DND-41 (cell line): ENCODE results near the gene UPK1B.

Experiments
- ATAC-seq: fragments of 200-7000 bp; cut with Tn5 transposase; 3 replicates; pipeline ENCODE4 v1.9.1; 2021; ENCODE audit warnings: low read depth; ENCODE audit not compliant: insufficient read depth
- DNase-seq: peaks from one replicate; pipeline ENCODE4 v3.0.0-alpha.2; 2020
- H2AFZ ChIP-seq: 2 replicates; pipeline ENCODE4 v1.6.0; 2012; ENCODE audit warnings: low read depth, low read length
- H3K27ac ChIP-seq: 2 replicates; pipeline ENCODE4 v1.5.1; 2012; ENCODE audit warnings: low read length, inconsistent platforms
- H3K27me3 ChIP-seq: fragments of 200-600 bp; sonication (generic); 2 replicates; pipeline ENCODE4 v1.6.0; 2012; ENCODE audit warnings: low read length, mild to moderate bottlenecking, inconsistent platforms; ENCODE audit not compliant: insufficient read depth, poor library complexity
- H3K36me3 ChIP-seq: 2 replicates; pipeline ENCODE4 v1.5.1; 2012; ENCODE audit warnings: low read length, inconsistent platforms; ENCODE audit not compliant: insufficient read depth
- H3K4me1 ChIP-seq: 2 replicates; pipeline ENCODE4 v1.5.1; 2012; ENCODE audit warnings: mild to moderate bottlenecking, low read length; ENCODE audit not compliant: insufficient read depth
- H3K4me2 ChIP-seq: 2 replicates; pipeline ENCODE4 v1.6.0; 2012; ENCODE audit warnings: mild to moderate bottlenecking, moderate library complexity, low read length, inconsistent platforms; ENCODE audit not compliant: insufficient read depth
- H3K4me3 ChIP-seq, 2 experiments: fragments of 200-600 bp in 1 of 2; shearing (Covaris generic) in 1 of 2; 2 replicates each; pipeline ENCODE4 v1.5.1; 2012 to 2016; ENCODE audit warnings: inconsistent platforms in 2 of 2, low read length in 2 of 2, mild to moderate bottlenecking in 2 of 2, low read depth in 1 of 2, moderate library complexity in 1 of 2
- H3K79me2 ChIP-seq: 2 replicates; pipeline ENCODE4 v1.6.0; 2012; ENCODE audit warnings: low read length, inconsistent platforms; ENCODE audit not compliant: insufficient read depth
- H3K9ac ChIP-seq: 2 replicates; pipeline ENCODE4 v1.6.0; 2012; ENCODE audit warnings: low read depth, mild to moderate bottlenecking, inconsistent platforms, low read length, moderate library complexity
- H3K9me3 ChIP-seq: 2 replicates; pipeline ENCODE4 v1.5.1; 2012; ENCODE audit warnings: low read length, moderate library complexity, mild to moderate bottlenecking, inconsistent platforms; ENCODE audit not compliant: insufficient read depth, severe bottlenecking
- H4K20me1 ChIP-seq: 2 replicates; pipeline ENCODE4 v1.6.0; 2012; ENCODE audit warnings: low read length; ENCODE audit not compliant: insufficient read depth
- EZH2 ChIP-seq: IDR thresholded peaks from 3 replicates; pipeline ENCODE4 v1.6.1; 2012; ENCODE audit warnings: borderline replicate concordance, low read depth, mild to moderate bottlenecking, moderate library complexity, low read length, inconsistent platforms; ENCODE audit not compliant: severe bottlenecking
- TF ChIP-seq, protein P1 (sequence below): IDR thresholded peaks from 2 replicates; pipeline ENCODE4 v1.5.1; 2012; ENCODE audit warnings: borderline replicate concordance, low read length, moderate library complexity, mild to moderate bottlenecking; ENCODE audit not compliant: poor library complexity, severe bottlenecking; ENCODE audit errors: extremely low read depth

The UPK1B gene

DNA sequence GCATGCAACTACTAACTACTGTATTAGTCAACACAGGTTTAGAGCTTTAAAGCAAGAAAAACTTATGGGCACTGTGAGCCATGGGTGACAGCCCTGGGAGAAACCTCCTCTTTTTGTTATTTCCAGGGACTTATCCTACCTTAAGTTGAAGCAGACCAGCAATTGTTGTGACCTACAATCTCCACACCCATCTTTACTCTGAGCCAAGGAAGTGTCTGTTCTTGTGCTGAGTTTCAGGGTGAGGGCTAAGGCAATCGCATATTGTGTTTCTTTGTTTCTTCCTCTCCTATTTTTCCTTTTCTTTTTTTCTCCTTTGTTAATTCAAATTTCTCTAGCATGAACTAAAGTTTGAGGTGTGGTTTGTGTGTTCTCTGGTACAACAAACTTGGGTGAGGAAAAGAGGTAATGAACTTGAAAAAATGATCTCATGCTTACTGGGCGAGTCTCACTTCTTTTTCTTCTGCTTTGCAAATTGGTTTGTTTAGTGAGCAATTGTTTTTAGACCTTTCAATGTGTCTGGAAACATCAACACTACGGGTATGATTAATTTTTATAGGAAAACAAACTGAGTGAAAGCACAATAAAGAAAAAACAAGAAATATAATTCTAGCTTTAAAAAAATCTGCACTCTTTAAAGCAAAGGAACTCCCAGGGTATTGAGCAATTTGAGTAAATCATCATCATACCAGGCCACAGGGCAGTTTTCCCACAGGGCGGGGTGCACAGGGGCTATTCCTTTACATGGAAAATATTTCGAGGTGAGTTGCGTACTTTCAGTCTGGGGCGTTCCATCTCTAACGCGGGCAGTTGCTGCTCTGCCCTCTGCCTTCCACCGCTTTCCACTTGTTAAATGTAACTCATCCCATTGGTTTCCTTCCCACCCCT is 2.7 kb downstream of the UPK1B start:
- no peak overlapping the region for H3K9ac ChIP-seq
- no peaks in the 10 kb centered on the region for H4K20me1 ChIP-seq
- TF ChIP-seq EZH2 = no peak
- TF ChIP-seq, protein P1, sequence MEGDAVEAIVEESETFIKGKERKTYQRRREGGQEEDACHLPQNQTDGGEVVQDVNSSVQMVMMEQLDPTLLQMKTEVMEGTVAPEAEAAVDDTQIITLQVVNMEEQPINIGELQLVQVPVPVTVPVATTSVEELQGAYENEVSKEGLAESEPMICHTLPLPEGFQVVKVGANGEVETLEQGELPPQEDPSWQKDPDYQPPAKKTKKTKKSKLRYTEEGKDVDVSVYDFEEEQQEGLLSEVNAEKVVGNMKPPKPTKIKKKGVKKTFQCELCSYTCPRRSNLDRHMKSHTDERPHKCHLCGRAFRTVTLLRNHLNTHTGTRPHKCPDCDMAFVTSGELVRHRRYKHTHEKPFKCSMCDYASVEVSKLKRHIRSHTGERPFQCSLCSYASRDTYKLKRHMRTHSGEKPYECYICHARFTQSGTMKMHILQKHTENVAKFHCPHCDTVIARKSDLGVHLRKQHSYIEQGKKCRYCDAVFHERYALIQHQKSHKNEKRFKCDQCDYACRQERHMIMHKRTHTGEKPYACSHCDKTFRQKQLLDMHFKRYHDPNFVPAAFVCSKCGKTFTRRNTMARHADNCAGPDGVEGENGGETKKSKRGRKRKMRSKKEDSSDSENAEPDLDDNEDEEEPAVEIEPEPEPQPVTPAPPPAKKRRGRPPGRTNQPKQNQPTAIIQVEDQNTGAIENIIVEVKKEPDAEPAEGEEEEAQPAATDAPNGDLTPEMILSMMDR = no peak
- no peak overlapping the region for H3K27ac ChIP-seq
- H3K79me2 ChIP-seq = no peaks in the 10 kb centered on the region
- H2AFZ ChIP-seq = no peak overlapping the region
- ATAC-seq (no peak), DNase-seq (no peak)
- H3K4me2 ChIP-seq = no peak overlapping the region
- no peaks in the 10 kb centered on the region for H3K36me3 ChIP-seq
- peaks cover 5% of the 10 kb centered on the region for H3K27me3 ChIP-seq
- no peak overlapping the region for H3K4me3 ChIP-seq
- H3K9me3 ChIP-seq = no peaks in the 10 kb centered on the region
- H3K4me1 ChIP-seq = no peaks in the 10 kb centered on the region

DNA sequence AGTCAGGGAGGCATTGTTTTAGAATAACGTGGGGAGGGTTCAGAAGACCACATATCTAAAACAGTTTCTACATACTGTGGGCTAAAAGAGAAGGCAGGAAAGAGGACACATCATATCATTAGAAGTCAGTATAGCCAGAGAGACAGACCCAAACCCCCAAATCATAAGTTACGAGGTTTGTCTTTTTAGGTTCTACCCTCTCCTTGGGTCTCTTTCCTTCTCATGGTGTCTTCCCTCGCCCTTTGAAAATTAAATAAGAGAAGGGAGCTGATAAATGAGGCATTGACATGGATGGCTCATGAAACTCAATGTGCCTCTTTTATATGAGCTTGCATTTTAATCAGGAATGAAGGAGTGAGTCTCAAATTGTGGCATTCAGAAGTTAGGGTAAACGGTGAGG is 3.4 kb downstream of the UPK1B start:
- DNase-seq = no peak
- Histone ChIP-seq H3K27ac (no peak overlapping the region), H3K9me3 (no peaks in the 10 kb centered on the region), H3K4me3 (no peak overlapping the region), H3K36me3 (no peaks in the 10 kb centered on the region), H2AFZ (no peak overlapping the region), H3K9ac (no peak overlapping the region), H3K4me2 (no peak overlapping the region), H3K27me3 (peaks cover 5% of the 10 kb centered on the region), H3K79me2 (no peaks in the 10 kb centered on the region), H3K4me1 (no peaks in the 10 kb centered on the region), H4K20me1 (no peaks in the 10 kb centered on the region)
- no peak for ATAC-seq
- no peak for TF ChIP-seq EZH2
- TF ChIP-seq, protein P1 = no peak

DNA sequence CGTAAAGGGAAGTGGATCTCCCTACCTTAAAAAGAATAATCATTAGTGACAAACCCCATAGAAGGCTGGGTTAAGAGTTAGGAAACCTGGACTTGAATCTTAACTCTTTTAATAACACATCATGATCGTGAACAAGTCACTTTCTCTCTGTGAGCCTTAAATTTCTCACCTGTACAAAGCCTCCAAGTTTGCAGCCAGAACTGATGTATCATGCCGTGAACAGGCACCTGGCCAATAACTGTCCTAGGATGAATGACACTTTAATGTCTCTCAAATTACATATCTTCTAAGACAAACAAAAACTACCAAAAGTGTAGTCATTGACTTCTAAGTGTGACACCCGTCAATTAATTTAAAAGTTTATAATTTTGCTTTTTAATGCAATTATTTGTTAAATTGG is 3.9 kb downstream of the UPK1B start:
- no peak overlapping the region for H3K4me2 ChIP-seq
- no peak for TF ChIP-seq EZH2
- TF ChIP-seq, protein P1 = no peak
- H4K20me1 ChIP-seq = no peaks in the 10 kb centered on the region
- H3K4me3 ChIP-seq = no peak overlapping the region
- no peak for DNase-seq
- H2AFZ ChIP-seq = no peak overlapping the region
- peaks cover 5% of the 10 kb centered on the region for H3K27me3 ChIP-seq
- no peaks in the 10 kb centered on the region for H3K36me3 ChIP-seq
- H3K9me3 ChIP-seq = no peaks in the 10 kb centered on the region
- no peak for ATAC-seq
- H3K9ac ChIP-seq = no peak overlapping the region
- H3K4me1 ChIP-seq = no peaks in the 10 kb centered on the region
- H3K79me2 ChIP-seq = no peaks in the 10 kb centered on the region
- H3K27ac ChIP-seq = no peak overlapping the region
